DMS53 treated with DMSO at 0.1 percent for 48 hours (cell line): Measurements from ENCODE around the gene PSAPL1.

Source experiments
- DNase-seq: peaks from one replicate; lab custom pipeline; 2025; ENCODE audit not compliant: unreplicated experiment; lab: John Stamatoyannopoulos, UW

PSAPL1 gene

GRCh38 chr4:7434766-7435150, at the start of gene PSAPL1:
Gene PSAPL1, minus strand, starts transcription at chr4:7434930. Its CDS starts 51 bp downstream, at chr4:7434879.
- peak; percentile 58 for DNase-seq

GRCh38 chr4:7481227-7481626, 46.5 kb upstream of the PSAPL1 start:
- DNase-seq: no peak

GRCh38 chr4:7480423-7480822, 45.7 kb upstream of the PSAPL1 start:
- no peak for DNase-seq

GRCh38 chr4:7478665-7479064, 43.9 kb upstream of the PSAPL1 start:
- DNase-seq: no peak

- DNase-seq: no peak
These were observed 43.0 kb upstream of the PSAPL1 start for GRCh38 chr4:7477695-7478094.

- no peak for DNase-seq
These were observed 42.1 kb upstream of the PSAPL1 start for GRCh38 chr4:7476820-7477219.

- no peak for DNase-seq
These were observed 40.5 kb upstream of the PSAPL1 start for GRCh38 chr4:7475207-7475606.

- no peak for DNase-seq
These were observed 39.6 kb upstream of the PSAPL1 start for GRCh38 chr4:7474320-7474719.

GRCh38 chr4:7473081-7473480, 38.4 kb upstream of the PSAPL1 start:
- no peak for DNase-seq

GRCh38 chr4:7472442-7473013, 37.8 kb upstream of the PSAPL1 start:
- DNase-seq: no peak

GRCh38 chr4:7470522-7471128, 35.9 kb upstream of the PSAPL1 start:
- no peak for DNase-seq

GRCh38 chr4:7470111-7470510, 35.4 kb upstream of the PSAPL1 start:
- no peak for DNase-seq

- DNase-seq: no peak
These were observed 34.3 kb upstream of the PSAPL1 start for GRCh38 chr4:7469023-7469422.

- no peak for DNase-seq
These were observed 32.7 kb upstream of the PSAPL1 start for GRCh38 chr4:7467471-7467870.

- DNase-seq: no peak
These were observed 32.2 kb upstream of the PSAPL1 start for GRCh38 chr4:7466904-7467303.

GRCh38 chr4:7466215-7466614, 31.5 kb upstream of the PSAPL1 start:
- no peak for DNase-seq

- DNase-seq: no peak
These were observed 30.3 kb upstream of the PSAPL1 start for GRCh38 chr4:7465017-7465416.

GRCh38 chr4:7464259-7464655, 29.5 kb upstream of the PSAPL1 start:
- DNase-seq: no peak

GRCh38 chr4:7463566-7464258, 29.0 kb upstream of the PSAPL1 start:
- DNase-seq: no peak

GRCh38 chr4:7462509-7462971, 27.8 kb upstream of the PSAPL1 start:
- peak; percentile 30 for DNase-seq

- no peak for DNase-seq
These were observed 26.5 kb upstream of the PSAPL1 start for GRCh38 chr4:7461230-7461629.

GRCh38 chr4:7460566-7460965, 25.8 kb upstream of the PSAPL1 start:
- no peak for DNase-seq
